Measurements from ENCODE around the gene RMP24.

RMP24 gene

GRCh38 chr18:35938562-35938961 is 33.9 kb upstream of the RMP24 start (continued):
- no peak for TF ChIP-seq ZMAT5 (CRISPR knock-in tag; IDR thresholded peaks at IDR 0.05; ENCODE audit: borderline replicate concordance, low read depth)

- in situ Hi-C loops (cut with HindIII; ENCODE audit: extremely low pct_ligation_motif_present, low pct_unique_long_range_greater_than_20kb) = no loop called here
- Histone ChIP-seq H2AFZ (ENCODE audit: low read length) (no peak overlapping the region), H3K27me3 (ENCODE audit: control insufficient read depth in 1 of 2, insufficient read depth in 2 of 2, low read length in 2 of 2) (no peaks in the 10 kb centered on the region), H3K4me1 (ENCODE audit: insufficient read depth, low read length) (no peaks in the 10 kb centered on the region), H3K9me3 (ENCODE audit: low read length) (no peaks in the 10 kb centered on the region), H3K4me2 (ENCODE audit: low read depth, low read length) (no peak overlapping the region), H4K20me1 (ENCODE audit: insufficient read depth, low read length) (no peaks in the 10 kb centered on the region), H3K9ac (ENCODE audit: insufficient read depth, low read depth, low read length) (no peak overlapping the region), H3K27ac (ENCODE audit: extremely low read length, insufficient read depth, low read length) (no peak overlapping the region), H3K79me2 (ENCODE audit: insufficient read depth, low read length) (no peaks in the 10 kb centered on the region), H3K4me3 (replicated peaks in 1 of 3; ENCODE audit: insufficient read depth in 1 of 3, low read depth in 2 of 3, low read length in 3 of 3) (no peak overlapping the region), H3K36me3 (replicated peaks in 1 of 2; ENCODE audit: control insufficient read depth in 1 of 2, insufficient read depth in 2 of 2, low read length in 2 of 2) (no peaks in the 10 kb centered on the region)
- intact Hi-C loops (cut with micrococcal nuclease; ENCODE audit: unreplicated experiment) = no loop called here
- FAIRE-seq (no peak), DNase-seq (ENCODE audit: low spot score) (no peak), ATAC-seq (0 out of 3 replicates have a peak, but pooled peaks have one; percentile 25)
- no TSS peak for BruUV-seq (replicated peaks)
- TF ChIP-seq ZNF710 (CRISPR knock-in tag; IDR thresholded peaks at IDR 0.05; ENCODE audit: borderline replicate concordance) = no peak
- TF ChIP-seq ZNF567 (CRISPR knock-in tag; IDR thresholded peaks at IDR 0.05; ENCODE audit: borderline replicate concordance) = no peak
- peak; percentile 50 for TF ChIP-seq CTCF (CRISPR knock-in tag; IDR thresholded peaks at IDR 0.05)
- CTCF ChIA-PET (ENCODE audit: low intra/inter-chr PET ratio, low total read pairs) = no interaction called here
- POLR2A ChIA-PET = no interaction called here
- WGBS (ENCODE audit: low lambda C conversion rate) = 39% methylated on average over 4 of the region's 5 CpGs
These were observed 33.3 kb upstream of the RMP24 start for GRCh38 chr18:35939138-35939537.
